Stimulated activated CD8-positive, alpha-beta memory T cell treated with anti-CD3 and anti-CD28 coated beads, Interleukin-4, amount 100 ng/mL, for 4 hours (primary cell): Measurements from ENCODE around the gene SNX25.

ENCODE experiments used
- DNase-seq, 2 donors: peaks; one replicate each; pipeline ENCODE4 v3.0.0-alpha.2; 2020; ENCODE audit warnings: low read depth in 2 of 2, low spot score in 1 of 2

The SNX25 gene

DNA sequence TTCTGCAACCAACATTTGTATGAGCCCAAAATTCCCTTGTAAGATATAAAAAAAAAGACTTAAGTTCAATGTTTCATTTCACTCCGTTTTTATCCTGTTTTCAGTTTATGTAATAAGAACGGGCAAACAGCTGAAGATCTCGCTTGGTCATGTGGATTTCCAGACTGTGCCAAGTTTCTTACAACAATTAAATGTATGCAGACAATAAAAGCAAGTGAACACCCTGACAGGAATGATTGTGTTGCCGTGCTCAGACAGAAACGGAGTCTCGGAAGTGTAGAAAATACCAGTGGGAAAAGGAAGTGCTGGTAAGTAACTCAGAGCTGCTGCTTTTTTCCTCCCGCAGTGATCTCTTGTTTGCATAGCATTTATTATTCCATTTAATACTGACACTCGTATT is 190.1 kb downstream of the SNX25 start:
- no peak for DNase-seq

- no peak for DNase-seq
These were observed 194.6 kb downstream of the SNX25 start for GRCh38 chr4:185404031-185404430.

GRCh38 chr4:185405296-185405999 is 196.1 kb downstream of the SNX25 start:
- DNase-seq, result no peak

GRCh38 chr4:185408432-185408831 is 199.0 kb downstream of the SNX25 start:
- DNase-seq, result no peak

GRCh38 chr4:185411849-185412248 is 202.5 kb downstream of the SNX25 start:
- DNase-seq, result no peak

DNA sequence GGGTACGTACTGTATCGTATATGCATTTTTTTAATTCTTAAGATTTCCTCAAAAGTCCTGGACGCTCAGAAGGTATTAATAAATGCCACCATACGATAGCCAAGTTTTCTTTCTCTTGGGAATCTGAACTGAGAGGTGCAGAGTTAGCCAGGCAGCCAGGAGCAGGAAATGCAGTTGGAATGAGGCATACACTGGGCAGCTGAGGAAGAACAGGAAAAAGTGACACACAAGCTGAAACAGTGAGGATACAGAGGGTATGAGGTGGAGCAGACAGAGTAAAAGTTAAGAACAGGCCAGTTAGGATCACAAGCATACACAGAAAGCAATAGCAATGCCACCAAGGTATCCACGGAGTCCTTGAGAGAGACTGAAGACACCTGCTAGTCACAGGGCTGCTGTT is 203.0 kb downstream of the SNX25 start:
- no peak for DNase-seq
